Hepatocyte (in vitro differentiated cells): Measurements from ENCODE around the gene VAV1. TPM values are rescaled to one million over a fixed set of nuclear protein-coding genes. Genes with fewer than 3 reads are reported as not detected.

Experiments
- DNase-seq: peaks from one replicate; pipeline ENCODE4 v3.0.0-alpha.2; 2016; ENCODE audit warnings: low spot score
- H2AFZ ChIP-seq: fragments of 200-600 bp; sonication (generic); 2 replicates; pipeline ENCODE4 v1.6.0; 2016; ENCODE audit warnings: antibody characterized with exemption, mild to moderate bottlenecking
- H3K27ac ChIP-seq: fragments of 200-600 bp; sonication (generic); 2 replicates; pipeline ENCODE4 v1.5.1; 2016; ENCODE audit warnings: mild to moderate bottlenecking
- H3K27me3 ChIP-seq: fragments of 200-600 bp; sonication (generic); 2 replicates; pipeline ENCODE4 v1.6.1; 2016
- H3K36me3 ChIP-seq: fragments of 200-600 bp; sonication (generic); replicated peaks from 2 replicates; pipeline ENCODE4 v1.5.1; 2016; ENCODE audit warnings: low read depth; ENCODE audit not compliant: insufficient read depth
- H3K4me1 ChIP-seq: fragments of 200-600 bp; sonication (generic); 2 replicates; pipeline ENCODE4 v1.5.1; 2016; ENCODE audit warnings: mild to moderate bottlenecking, moderate library complexity; ENCODE audit not compliant: insufficient read depth
- H3K4me2 ChIP-seq: fragments of 200-600 bp; sonication (generic); 2 replicates; pipeline ENCODE4 v1.6.0; 2016
- H3K4me3 ChIP-seq: fragments of 200-600 bp; sonication (generic); 2 replicates; pipeline ENCODE4 v1.5.1; 2016; ENCODE audit warnings: mild to moderate bottlenecking
- H3K79me2 ChIP-seq: fragments of 200-600 bp; sonication (generic); 2 replicates; pipeline ENCODE4 v1.6.0; 2017; ENCODE audit warnings: mild to moderate bottlenecking
- H3K9me2 ChIP-seq: fragments of 200-600 bp; sonication (generic); replicated peaks from 2 replicates; pipeline ENCODE4 v1.6.0; 2017; ENCODE audit warnings: mild to moderate bottlenecking; ENCODE audit not compliant: insufficient read depth
- H3K9me3 ChIP-seq: fragments of 200-600 bp; sonication (generic); 2 replicates; pipeline ENCODE4 v1.5.1; 2016; ENCODE audit warnings: low read depth, mild to moderate bottlenecking
- H4K20me1 ChIP-seq: fragments of 200-600 bp; sonication (generic); 2 replicates; pipeline ENCODE4 v1.6.0; 2016; ENCODE audit warnings: mild to moderate bottlenecking; ENCODE audit not compliant: insufficient read depth, poor library complexity, severe bottlenecking
- CTCF ChIP-seq: fragments of 200-600 bp; sonication (generic); IDR thresholded peaks from 2 replicates; pipeline ENCODE4 v1.5.1; 2016; ENCODE audit warnings: antibody characterized with exemption, mild to moderate bottlenecking; ENCODE audit not compliant: poor library complexity
- EZH2 ChIP-seq: fragments of 200-600 bp; sonication (generic); IDR thresholded peaks from 2 replicates; pipeline ENCODE4 v1.6.1; 2016; ENCODE audit warnings: antibody characterized with exemption, mild to moderate bottlenecking, borderline replicate concordance
- EZH2phosphoT487 ChIP-seq: fragments of 200-600 bp; sonication (generic); IDR thresholded peaks from one replicate; pipeline ENCODE4 v1.6.1; 2018; ENCODE audit warnings: antibody characterized with exemption, mild to moderate bottlenecking, low read depth, moderate library complexity; ENCODE audit not compliant: unreplicated experiment, severe bottlenecking
- WGBS: methylation state at CpG from one replicate; pipeline ENCODE4 v1.1.6; 2016; ENCODE audit warnings: low lambda C conversion rate; ENCODE audit errors: missing lambda C conversion rate; 5-methylcytosine and 5-hydroxymethylcytosine counted together
- polyA plus RNA-seq: library from polyadenylated mRNA; unstranded; fragments of >200 nt; fragmentation: Nextera tagmentation; extraction: Ambion mirVana; gene quantifications from 2 replicates; pipeline ENCODE4 v1.2.1, GENCODE V29; 2016
- total RNA-seq: library from RNA; depleted of rRNA; stranded (reverse); fragments of >200 nt; gene quantifications from 2 replicates; pipeline ENCODE4 v1.2.3, GENCODE V29; 2014

Gene VAV1
- total and polyA plus RNA-seq, 2 experiments from 2014 or later = 0.23 TPM; not detected in 1

- Histone ChIP-seq H3K9me2 (no peaks in the 10 kb centered on the region), H3K36me3 (no peaks in the 10 kb centered on the region), H4K20me1 (no peaks in the 10 kb centered on the region), H3K9me3 (no peaks in the 10 kb centered on the region), H3K4me2 (no peak overlapping the region), H3K79me2 (no peaks in the 10 kb centered on the region), H3K4me1 (no peaks in the 10 kb centered on the region), H3K4me3 (no peak overlapping the region), H2AFZ (no peak overlapping the region), H3K27me3 (no peaks in the 10 kb centered on the region), H3K27ac (no peak overlapping the region)
- 48% methylated on average over 3 of the region's 3 CpGs for WGBS
- no peak for TF ChIP-seq CTCF
- no peak for TF ChIP-seq EZH2
- TF ChIP-seq EZH2phosphoT487 = no peak
- DNase-seq = no peak
These were observed 117.9 kb downstream of the VAV1 start for GRCh38 chr19:6890401-6890913.

- Histone ChIP-seq H3K27ac (no peak overlapping the region), H3K4me1 (no peaks in the 10 kb centered on the region), H3K79me2 (no peaks in the 10 kb centered on the region), H3K9me3 (no peaks in the 10 kb centered on the region), H3K9me2 (no peaks in the 10 kb centered on the region), H2AFZ (no peak overlapping the region), H3K4me2 (no peak overlapping the region), H3K4me3 (no peak overlapping the region), H3K36me3 (no peaks in the 10 kb centered on the region), H4K20me1 (no peaks in the 10 kb centered on the region), H3K27me3 (no peaks in the 10 kb centered on the region)
- 62% methylated on average over 8 of the region's 8 CpGs for WGBS
- TF ChIP-seq CTCF (no peak), EZH2 (no peak), EZH2phosphoT487 (no peak)
- DNase-seq = no peak
These were observed 118.4 kb downstream of the VAV1 start for GRCh38 chr19:6890938-6891337.

- H3K36me3 ChIP-seq = no peaks in the 10 kb centered on the region
- no peak overlapping the region for H3K27ac ChIP-seq
- no peaks in the 10 kb centered on the region for H3K4me1 ChIP-seq
- H2AFZ ChIP-seq = no peak overlapping the region
- no peaks in the 10 kb centered on the region for H4K20me1 ChIP-seq
- H3K27me3 ChIP-seq = no peaks in the 10 kb centered on the region
- H3K4me3 ChIP-seq = no peak overlapping the region
- no peaks in the 10 kb centered on the region for H3K9me2 ChIP-seq
- H3K79me2 ChIP-seq = no peaks in the 10 kb centered on the region
- no peaks in the 10 kb centered on the region for H3K9me3 ChIP-seq
- no peak overlapping the region for H3K4me2 ChIP-seq
- TF ChIP-seq CTCF = no peak
- no peak for TF ChIP-seq EZH2
- no peak for TF ChIP-seq EZH2phosphoT487
- no peak for DNase-seq
- 76% methylated on average over 8 of the region's 8 CpGs for WGBS
These were observed 119.4 kb downstream of the VAV1 start for GRCh38 chr19:6891761-6892385.
